Measurements from ENCODE around the gene NDUFAF5. TPM values are rescaled to one million over a fixed set of nuclear protein-coding genes. Genes with fewer than 3 reads are reported as not detected.

NDUFAF5 gene
- total RNA-seq, 1 experiment from 2014 or later: 40.2 TPM

DNA sequence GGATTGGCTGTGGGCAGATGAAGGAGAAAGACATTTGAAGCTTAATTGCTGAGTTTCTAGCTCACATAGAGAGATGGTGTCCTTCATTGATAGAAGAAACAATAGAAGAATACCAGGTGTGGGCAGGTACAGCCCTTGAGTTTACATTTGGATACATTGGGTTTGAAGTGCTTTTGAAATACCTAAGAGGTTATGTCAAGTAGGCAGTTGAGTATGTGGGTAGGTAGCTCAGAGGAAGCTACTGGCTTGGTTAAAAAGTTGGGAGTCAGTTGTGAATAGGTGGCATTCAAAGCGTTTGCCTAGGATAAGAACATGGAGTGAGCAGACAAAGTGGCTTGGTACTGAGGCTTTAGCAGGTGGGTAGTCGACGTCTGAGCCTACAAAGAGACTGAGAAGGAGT, 25.0 kb downstream of the NDUFAF5 start:
- H3K9ac ChIP-seq (ENCODE audit: extremely low read depth, insufficient read length, low read length): no peak overlapping the region
- no peaks in the 10 kb centered on the region for H3K4me1 ChIP-seq (ENCODE audit: insufficient read depth, low read length)
- no peaks in the 10 kb centered on the region for H3K9me3 Mint-ChIP-seq
- H3K4me1 Mint-ChIP-seq: no peaks in the 10 kb centered on the region
- H4K5ac ChIP-seq (ENCODE audit: insufficient read length, low read depth, low read length): no peak overlapping the region
- H3K14ac ChIP-seq (ENCODE audit: insufficient read depth, low read length): no peak overlapping the region
- H3K23me2 ChIP-seq (ENCODE audit: insufficient read length, low read depth, low read length, poor library complexity, severe bottlenecking): no peaks in the 10 kb centered on the region
- H3K18ac ChIP-seq (ENCODE audit: insufficient read length, low read depth, low read length): no peak overlapping the region
- no peak overlapping the region for H2BK15ac ChIP-seq (ENCODE audit: low read depth, low read length)
- H3K27ac ChIP-seq (ENCODE audit: insufficient read length, low read depth, low read length): no peak overlapping the region
- peaks cover 2 to 21% (median 18%) of the 10 kb centered on the region in 3 experiments; a peak in 5 of 7 replicates for H3K36me3 Mint-ChIP-seq (ENCODE audit: insufficient read depth in 1 of 3, low read depth in 3 of 3)
- no peak overlapping the region for H3K23ac ChIP-seq (ENCODE audit: insufficient read length, low read depth, low read length)
- no peak for TF ChIP-seq CTCF (conservative IDR thresholded peaks at IDR 0.05)
- no peak overlapping the region for H2AFZ ChIP-seq (ENCODE audit: low read length)
- H3K56ac ChIP-seq (ENCODE audit: insufficient read length, low read depth, low read length): no peak overlapping the region
- H2AK5ac ChIP-seq (ENCODE audit: insufficient read length, low read length): no peak overlapping the region
- no peaks in the 10 kb centered on the region for H3K27me3 ChIP-seq (ENCODE audit: insufficient read depth, low read length)
- H2BK5ac ChIP-seq (ENCODE audit: insufficient read length, low read length): no peak overlapping the region
- no peak overlapping the region for H2BK120ac ChIP-seq (ENCODE audit: low read depth, low read length, poor library complexity, severe bottlenecking)
- H3K9me3 ChIP-seq (ENCODE audit: control insufficient read depth, low read depth, low read length): no peaks in the 10 kb centered on the region
- no peak overlapping the region for H4K8ac ChIP-seq (replicated peaks; ENCODE audit: insufficient read length, low read depth, low read length)
- WGBS (ENCODE audit: extremely low coverage, insufficient read length, low lambda C conversion rate): no CpG with 5 or more reads among the region's 3 CpGs
- no peaks in the 10 kb centered on the region for H3K27me3 Mint-ChIP-seq (ENCODE audit: low read depth)
- H2BK20ac ChIP-seq (ENCODE audit: low read depth, low read length, poor library complexity, severe bottlenecking): no peak overlapping the region
- no peak overlapping the region for H2BK12ac ChIP-seq (ENCODE audit: insufficient read length, low read depth, low read length)
- no peak overlapping the region for H3K27ac Mint-ChIP-seq
- no peak overlapping the region for H3K4me3 Mint-ChIP-seq
- no peak overlapping the region for H3T11ph ChIP-seq (ENCODE audit: low read length)
- no peak overlapping the region for H4K91ac ChIP-seq (ENCODE audit: insufficient read length, low read depth, low read length)
- H3K4me2 ChIP-seq (ENCODE audit: insufficient read depth, insufficient read length, low read length): no peak overlapping the region
- DNase-seq: no peak
- H3K79me2 ChIP-seq (ENCODE audit: insufficient read depth, low read length): no peaks in the 10 kb centered on the region
- no peaks in the 10 kb centered on the region for H4K20me1 ChIP-seq (ENCODE audit: control insufficient read depth, insufficient read depth, insufficient read length)
- no peaks in the 10 kb centered on the region for H3K79me1 ChIP-seq (ENCODE audit: insufficient read depth, low read depth, low read length, poor library complexity, severe bottlenecking)
- no peak overlapping the region for H3K4ac ChIP-seq (ENCODE audit: low read depth, low read length)

All from H9 (cell line).